HEK293 (cell line): ENCODE data around the gene DHCR7.

Source experiments
- CTCF ChIA-PET: fragments of 350-600 bp; formaldehyde crosslinking; extraction: SDS; loops from one replicate; lab custom pipeline; 2021; ENCODE audit warnings: antibody characterized with exemption; lab: Yijun Ruan, JAX
- POLR2A ChIA-PET: fragments of 300-600 bp; formaldehyde crosslinking; extraction: SDS; loops from one replicate; lab custom pipeline; 2020; ENCODE audit warnings: antibody characterized with exemption, inconsistent platforms; lab: Yijun Ruan, JAX
- H3K27ac ChIP-seq: fragments of 200-500 bp; sonication (Bioruptor generic); 2 replicates; pipeline ENCODE4 v1.5.1; 2014; ENCODE audit warnings: low read depth, low read length, control low read depth, inconsistent platforms; ENCODE audit errors: extremely low read depth
- H3K36me3 ChIP-seq, 2 experiments: fragments of 200-500 bp in 1 of 2; sonication (Bioruptor generic) in 1 of 2; 1 replicate in 1 of 2; 2 replicates in 1 of 2; pipeline ENCODE4 v1.5.1; 2014 to 2017; ENCODE audit warnings: inconsistent platforms in 2 of 2, low read length in 2 of 2; ENCODE audit not compliant: control insufficient read depth in 2 of 2, insufficient read depth in 1 of 2
- H3K4me1 ChIP-seq: fragments of 200-500 bp; sonication (Bioruptor generic); 2 replicates; pipeline ENCODE4 v1.5.1; 2014; ENCODE audit warnings: mild to moderate bottlenecking, low read length, inconsistent platforms; ENCODE audit not compliant: control insufficient read depth, insufficient read depth
- H3K4me3 ChIP-seq: 2 replicates; pipeline ENCODE4 v1.5.1; 2011; ENCODE audit warnings: low read depth, mild to moderate bottlenecking, control low read depth, low read length, moderate library complexity
- H3K9me3 ChIP-seq: fragments of 200-500 bp; sonication (Bioruptor generic); 2 replicates; pipeline ENCODE4 v1.5.1; 2014; ENCODE audit warnings: low read depth, low read length, inconsistent platforms; ENCODE audit not compliant: control insufficient read depth, insufficient read depth
- ATF2 ChIP-seq: fragments of 450-650 bp; formaldehyde crosslinking; IDR thresholded peaks from 2 replicates; pipeline ENCODE4 v1.5.1; 2016; ENCODE audit warnings: missing biosample characterization, missing genetic modification characterization, low read depth
- CTCF ChIP-seq: fragments of 450-650 bp; formaldehyde crosslinking; IDR thresholded peaks from 2 replicates; pipeline ENCODE4 v1.5.1; 2016; ENCODE audit warnings: missing biosample characterization, missing genetic modification characterization
- KLF16 ChIP-seq: fragments of 450-650 bp; formaldehyde crosslinking; IDR thresholded peaks from 2 replicates; pipeline ENCODE4 v1.5.1; 2017; ENCODE audit warnings: missing biosample characterization, missing genetic modification characterization
- SETDB1 ChIP-seq: IDR thresholded peaks from one replicate; pipeline ENCODE4 v1.6.1; 2017; ENCODE audit warnings: mild to moderate bottlenecking, low read length, moderate library complexity, mixed read lengths; ENCODE audit not compliant: insufficient read length
- ZBTB17 ChIP-seq: fragments of 450-650 bp; formaldehyde crosslinking; IDR thresholded peaks from 2 replicates; pipeline ENCODE4 v1.5.1; 2016; ENCODE audit warnings: missing biosample characterization, missing genetic modification characterization
- ZIC2 ChIP-seq: fragments of 450-650 bp; formaldehyde crosslinking; IDR thresholded peaks from 2 replicates; pipeline ENCODE4 v1.5.1; 2016; ENCODE audit warnings: missing biosample characterization, missing genetic modification characterization
- ZNF175 ChIP-seq: fragments of 450-650 bp; formaldehyde crosslinking; IDR thresholded peaks from 2 replicates; pipeline ENCODE4 v1.5.1; 2016; ENCODE audit warnings: missing biosample characterization, missing genetic modification characterization
- ZNF239 ChIP-seq: fragments of 450-650 bp; formaldehyde crosslinking; IDR thresholded peaks from 2 replicates; pipeline ENCODE4 v1.5.1; 2016; ENCODE audit warnings: missing biosample characterization, missing genetic modification characterization
- ZNF302 ChIP-seq: fragments of 450-650 bp; formaldehyde crosslinking; IDR thresholded peaks from 2 replicates; pipeline ENCODE4 v1.5.1; 2016; ENCODE audit warnings: missing biosample characterization, missing genetic modification characterization, low read depth
- ZNF394 ChIP-seq: fragments of 450-650 bp; formaldehyde crosslinking; IDR thresholded peaks from 2 replicates; pipeline ENCODE4 v1.5.1; 2016; ENCODE audit warnings: missing biosample characterization, missing genetic modification characterization, mild to moderate bottlenecking, moderate library complexity, borderline replicate concordance
- ZNF398 ChIP-seq: fragments of 450-650 bp; formaldehyde crosslinking; IDR thresholded peaks from 2 replicates; pipeline ENCODE4 v1.5.1; 2017; ENCODE audit warnings: missing biosample characterization, missing genetic modification characterization
- ZNF530 ChIP-seq: fragments of 450-650 bp; formaldehyde crosslinking; IDR thresholded peaks from 2 replicates; pipeline ENCODE4 v1.5.1; 2016; ENCODE audit warnings: low read depth, missing biosample characterization, missing genetic modification characterization
- ZNF626 ChIP-seq: fragments of 450-650 bp; sonication (Bioruptor Pico); formaldehyde crosslinking; IDR thresholded peaks from 2 replicates; pipeline ENCODE4 v1.5.1; 2018; ENCODE audit warnings: missing biosample characterization, missing genetic modification characterization, inconsistent platforms
- ZNF701 ChIP-seq: fragments of 450-650 bp; formaldehyde crosslinking; IDR thresholded peaks from 2 replicates; pipeline ENCODE4 v1.5.1; 2016; ENCODE audit warnings: missing biosample characterization, missing genetic modification characterization
- TF ChIP-seq, protein P1 (sequence below): fragments of 450-650 bp; formaldehyde crosslinking; IDR thresholded peaks from 2 replicates; pipeline ENCODE4 v1.5.1; 2016; ENCODE audit warnings: missing biosample characterization, missing genetic modification characterization
- TF ChIP-seq, protein P2 (sequence below): fragments of 450-650 bp; formaldehyde crosslinking; IDR thresholded peaks from 2 replicates; pipeline ENCODE4 v1.5.1; 2016; ENCODE audit warnings: missing biosample characterization, missing genetic modification characterization
- TF ChIP-seq, protein P3 (sequence below): fragments of 450-650 bp; formaldehyde crosslinking; IDR thresholded peaks from 2 replicates; pipeline ENCODE4; 2016; ENCODE audit warnings: missing biosample characterization, missing genetic modification characterization

The DHCR7 gene

DNA sequence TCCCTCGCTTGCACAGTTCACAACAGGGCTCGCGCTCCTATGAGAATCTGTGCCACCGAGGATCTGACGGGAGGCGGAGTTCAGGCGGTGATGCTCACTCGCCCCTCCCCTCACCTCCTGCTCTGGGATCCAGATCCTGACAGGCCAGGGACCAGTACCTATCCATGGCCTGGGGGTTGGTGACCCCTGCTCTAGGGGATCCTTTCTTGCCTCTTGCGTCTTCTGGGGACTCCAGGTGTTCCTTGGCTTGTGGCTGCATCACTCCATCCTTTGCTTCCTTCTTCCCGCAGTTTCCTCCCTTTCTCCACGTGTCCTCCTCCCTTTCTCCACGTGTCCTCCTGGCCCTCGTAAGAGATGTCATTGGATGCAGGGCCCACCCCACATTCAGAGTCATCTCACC, 48.2 kb upstream of the DHCR7 start:
- H3K27ac ChIP-seq, result no peak overlapping the region
- H3K9me3 ChIP-seq, result no peaks in the 10 kb centered on the region
- no peak overlapping the region for H3K4me3 ChIP-seq
- no peaks in the 10 kb centered on the region for H3K4me1 ChIP-seq
- ChIA-PET POLR2A (no interaction called here), CTCF (no interaction called here)
- no peak for TF ChIP-seq KLF16
- TF ChIP-seq ZNF626, result no peak
- TF ChIP-seq CTCF, result no peak
- TF ChIP-seq ZNF530, result no peak
- TF ChIP-seq ATF2, result no peak
- TF ChIP-seq ZNF175, result no peak
- TF ChIP-seq ZNF701 (tag by site-specific recombination), result no peak
- TF ChIP-seq, protein P1, sequence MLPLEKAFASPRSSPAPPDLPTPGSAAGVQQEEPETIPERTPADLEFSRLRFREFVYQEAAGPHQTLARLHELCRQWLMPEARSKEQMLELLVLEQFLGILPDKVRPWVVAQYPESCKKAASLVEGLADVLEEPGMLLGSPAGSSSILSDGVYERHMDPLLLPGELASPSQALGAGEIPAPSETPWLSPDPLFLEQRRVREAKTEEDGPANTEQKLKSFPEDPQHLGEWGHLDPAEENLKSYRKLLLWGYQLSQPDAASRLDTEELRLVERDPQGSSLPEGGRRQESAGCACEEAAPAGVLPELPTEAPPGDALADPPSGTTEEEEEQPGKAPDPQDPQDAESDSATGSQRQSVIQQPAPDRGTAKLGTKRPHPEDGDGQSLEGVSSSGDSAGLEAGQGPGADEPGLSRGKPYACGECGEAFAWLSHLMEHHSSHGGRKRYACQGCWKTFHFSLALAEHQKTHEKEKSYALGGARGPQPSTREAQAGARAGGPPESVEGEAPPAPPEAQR, result no peak
- TF ChIP-seq ZNF394, result no peak
- TF ChIP-seq, protein P2, sequence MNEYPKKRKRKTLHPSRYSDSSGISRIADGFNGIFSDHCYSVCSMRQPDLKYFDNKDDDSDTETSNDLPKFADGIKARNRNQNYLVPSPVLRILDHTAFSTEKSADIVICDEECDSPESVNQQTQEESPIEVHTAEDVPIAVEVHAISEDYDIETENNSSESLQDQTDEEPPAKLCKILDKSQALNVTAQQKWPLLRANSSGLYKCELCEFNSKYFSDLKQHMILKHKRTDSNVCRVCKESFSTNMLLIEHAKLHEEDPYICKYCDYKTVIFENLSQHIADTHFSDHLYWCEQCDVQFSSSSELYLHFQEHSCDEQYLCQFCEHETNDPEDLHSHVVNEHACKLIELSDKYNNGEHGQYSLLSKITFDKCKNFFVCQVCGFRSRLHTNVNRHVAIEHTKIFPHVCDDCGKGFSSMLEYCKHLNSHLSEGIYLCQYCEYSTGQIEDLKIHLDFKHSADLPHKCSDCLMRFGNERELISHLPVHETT, result no peak
- H3K36me3 ChIP-seq, result peaks cover 0 to 79% of the 10 kb centered on the region in 2 experiments; a peak in 1 of 3 replicates

GRCh38 chr11:71495286-71496230, 47.4 kb upstream of the DHCR7 start:
- TF ChIP-seq, protein P3, sequence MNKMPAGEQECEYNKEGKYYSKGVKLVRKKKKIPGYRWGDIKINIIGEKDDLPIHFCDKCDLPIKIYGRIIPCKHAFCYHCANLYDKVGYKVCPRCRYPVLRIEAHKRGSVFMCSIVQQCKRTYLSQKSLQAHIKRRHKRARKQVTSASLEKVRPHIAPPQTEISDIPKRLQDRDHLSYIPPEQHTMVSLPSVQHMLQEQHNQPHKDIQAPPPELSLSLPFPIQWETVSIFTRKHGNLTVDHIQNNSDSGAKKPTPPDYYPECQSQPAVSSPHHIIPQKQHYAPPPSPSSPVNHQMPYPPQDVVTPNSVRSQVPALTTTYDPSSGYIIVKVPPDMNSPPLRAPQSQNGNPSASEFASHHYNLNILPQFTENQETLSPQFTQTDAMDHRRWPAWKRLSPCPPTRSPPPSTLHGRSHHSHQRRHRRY (tag by site-specific recombination), result no peak
- no peak for TF ChIP-seq ZBTB17 (tag by site-specific recombination)
- TF ChIP-seq SETDB1, result no peak
- no peak for TF ChIP-seq ZIC2 (tag by site-specific recombination)
- TF ChIP-seq ZNF398, result no peak
- TF ChIP-seq ZNF239, result no peak
- TF ChIP-seq ZNF302 (tag by site-specific recombination), result no peak
- TF ChIP-seq, all 188 proteins: peak for 0
- POLR2A ChIA-PET, result no interaction called here
- Histone ChIP-seq H3K36me3 (peaks cover 0 to 79% of the 10 kb centered on the region in 2 experiments; a peak in 1 of 3 replicates), H3K27ac (no peak overlapping the region), H3K4me3 (no peak overlapping the region), H3K4me1 (no peaks in the 10 kb centered on the region), H3K9me3 (no peaks in the 10 kb centered on the region)
- CTCF ChIA-PET, result no interaction called here
